ENCODE data around the gene MEP1A.

Gene MEP1A

GRCh38 chr6:46776070-46776712 lies 17.0 kb upstream of the MEP1A start:
- DNase-seq, result no peak

GRCh38 chr6:46777476-46778346 lies 15.5 kb upstream of the MEP1A start:
- DNase-seq, result no peak

- DNase-seq, result no peak
Measured at GRCh38 chr6:46781478-46782378, 11.5 kb upstream of the MEP1A start.

GRCh38 chr6:46784535-46784934 lies 8.7 kb upstream of the MEP1A start:
- DNase-seq, result no peak

GRCh38 chr6:46787871-46788540 lies 5.2 kb upstream of the MEP1A start:
- no peak for DNase-seq

GRCh38 chr6:46788791-46789190 lies 4.4 kb upstream of the MEP1A start:
- no peak for DNase-seq

GRCh38 chr6:46789434-46790354 lies 3.5 kb upstream of the MEP1A start:
- DNase-seq, result no peak

- no peak for DNase-seq
Measured at GRCh38 chr6:46790355-46790874, 2.8 kb upstream of the MEP1A start.

- DNase-seq, result no peak
Measured at GRCh38 chr6:46792635-46793034, 554 bp upstream of the MEP1A start.

- DNase-seq, result no peak
Measured at GRCh38 chr6:46794068-46794467, 879 bp downstream of the MEP1A start.

- DNase-seq, result no peak
Measured at GRCh38 chr6:46795816-46796215, 2.6 kb downstream of the MEP1A start.

- DNase-seq, result no peak
Measured at GRCh38 chr6:46796848-46797580, 3.8 kb downstream of the MEP1A start.

GRCh38 chr6:46799657-46800056 lies 6.5 kb downstream of the MEP1A start:
- no peak for DNase-seq

GRCh38 chr6:46808806-46809205 lies 15.6 kb downstream of the MEP1A start:
- no peak for DNase-seq

GRCh38 chr6:46815130-46815529 lies 21.9 kb downstream of the MEP1A start:
- DNase-seq, result no peak

GRCh38 chr6:46816626-46817025 lies 23.4 kb downstream of the MEP1A start:
- no peak for DNase-seq

- DNase-seq, result no peak
Measured at GRCh38 chr6:46819561-46819960, 26.4 kb downstream of the MEP1A start.

GRCh38 chr6:46821458-46821881 lies 28.3 kb downstream of the MEP1A start:
- no peak for DNase-seq

GRCh38 chr6:46828939-46829338 lies 35.8 kb downstream of the MEP1A start:
- DNase-seq, result no peak

- DNase-seq, result no peak
Measured at GRCh38 chr6:46832816-46833215, 39.6 kb downstream of the MEP1A start.
